NOMO-1 treated with dmso at 0.1 percent for 144 hours (cell line): ENCODE data around the gene DLEU7.
A peak's percentile ranks its signal among the peaks of the same experiment; 100 is the strongest.

ENCODE experiments used
- DNase-seq: peaks from one replicate; lab custom pipeline; 2025; ENCODE audit not compliant: unreplicated experiment; lab: John Stamatoyannopoulos, UW

The DLEU7 gene

GRCh38 chr13:50843257-50844083, at the start of gene DLEU7:
TSS of gene DLEU7 (minus strand) at chr13:50843692. CDS start at chr13:50843646, 46 bp downstream.
- DNase-seq: no peak

- no peak for DNase-seq
These were observed 48.9 kb upstream of the DLEU7 start for GRCh38 chr13:50892210-50892944.

GRCh38 chr13:50891206-50891605, 47.7 kb upstream of the DLEU7 start:
- no peak for DNase-seq

- DNase-seq: no peak
These were observed 45.8 kb upstream of the DLEU7 start for GRCh38 chr13:50889317-50889716.

GRCh38 chr13:50888362-50888761, 44.9 kb upstream of the DLEU7 start:
- DNase-seq: no peak

- DNase-seq: peak; percentile 44
These were observed 43.7 kb upstream of the DLEU7 start for GRCh38 chr13:50887151-50887550.

- DNase-seq: no peak
These were observed 40.8 kb upstream of the DLEU7 start for GRCh38 chr13:50884265-50884664.

- no peak for DNase-seq
These were observed 40.2 kb upstream of the DLEU7 start for GRCh38 chr13:50883728-50884127.

GRCh38 chr13:50882816-50883435, 39.4 kb upstream of the DLEU7 start:
- no peak for DNase-seq

GRCh38 chr13:50873991-50874390, 30.5 kb upstream of the DLEU7 start:
- DNase-seq: no peak

GRCh38 chr13:50873467-50873866, 30.0 kb upstream of the DLEU7 start:
- DNase-seq: no peak

GRCh38 chr13:50871405-50871804, 27.9 kb upstream of the DLEU7 start:
- no peak for DNase-seq

GRCh38 chr13:50867637-50867945, 24.1 kb upstream of the DLEU7 start:
- no peak for DNase-seq

- DNase-seq: no peak
These were observed 23.5 kb upstream of the DLEU7 start for GRCh38 chr13:50866817-50867636.

GRCh38 chr13:50864492-50864891, 21.0 kb upstream of the DLEU7 start:
- DNase-seq: no peak

- DNase-seq: no peak
These were observed 12.2 kb upstream of the DLEU7 start for GRCh38 chr13:50855681-50856080.

GRCh38 chr13:50850445-50850844, 7.0 kb upstream of the DLEU7 start:
- DNase-seq: no peak

GRCh38 chr13:50847501-50847900, 4.0 kb upstream of the DLEU7 start:
- DNase-seq: no peak

- DNase-seq: no peak
These were observed 3.5 kb upstream of the DLEU7 start for GRCh38 chr13:50846861-50847475.

- DNase-seq: no peak
These were observed 1.7 kb upstream of the DLEU7 start for GRCh38 chr13:50845211-50845610.
